Loucy (cell line): ENCODE data around the gene CS.

Experiments used
- H2AFZ ChIP-seq: fragments of 200-600 bp; sonication (generic); 2 replicates; pipeline ENCODE4 v1.6.0; 2016; ENCODE audit warnings: antibody characterized with exemption, mild to moderate bottlenecking, low read length, moderate library complexity
- H3F3A ChIP-seq: fragments of 200-600 bp; 2 replicates; pipeline ENCODE4 v1.6.0; 2016; ENCODE audit warnings: antibody characterized with exemption, low read depth, mild to moderate bottlenecking
- H3K27me3 ChIP-seq: fragments of 200-600 bp; sonication (generic); 2 replicates; pipeline ENCODE4 v1.6.1; 2014; ENCODE audit warnings: low read length, mild to moderate bottlenecking; ENCODE audit not compliant: insufficient read depth, poor library complexity, severe bottlenecking
- H3K36me3 ChIP-seq: fragments of 200-600 bp; sonication (generic); 2 replicates; pipeline ENCODE4 v1.6.1; 2016; ENCODE audit warnings: low read length; ENCODE audit not compliant: insufficient read depth
- H3K4me1 ChIP-seq: fragments of 200-600 bp; sonication (generic); 2 replicates; pipeline ENCODE4 v1.5.1; 2014; ENCODE audit warnings: low read length, mild to moderate bottlenecking; ENCODE audit not compliant: insufficient read depth, poor library complexity, severe bottlenecking
- H3K4me2 ChIP-seq: fragments of 200-600 bp; sonication (generic); 2 replicates; pipeline ENCODE4 v1.6.0; 2014; ENCODE audit warnings: antibody characterized with exemption, low read length, low read depth, mild to moderate bottlenecking; ENCODE audit not compliant: poor library complexity, severe bottlenecking
- H3K4me3 ChIP-seq: fragments of 200-600 bp; sonication (generic); 2 replicates; pipeline ENCODE4 v1.5.1; 2014; ENCODE audit warnings: low read length, mild to moderate bottlenecking, mixed read lengths; ENCODE audit not compliant: poor library complexity, severe bottlenecking
- H3K79me2 ChIP-seq: fragments of 200-600 bp; sonication (generic); 2 replicates; pipeline ENCODE4 v1.6.1; 2014; ENCODE audit warnings: low read length; ENCODE audit not compliant: insufficient read depth
- H3K9ac ChIP-seq: fragments of 200-600 bp; sonication (generic); 2 replicates; pipeline ENCODE4 v1.6.0; 2014; ENCODE audit warnings: mild to moderate bottlenecking, low read depth, low read length, moderate library complexity; ENCODE audit not compliant: poor library complexity, severe bottlenecking
- H3K9me2 ChIP-seq: fragments of 200-600 bp; sonication (generic); replicated peaks from 2 replicates; pipeline ENCODE4 v1.6.1; 2016; ENCODE audit warnings: low read depth, low read length, mixed read lengths
- H3K9me3 ChIP-seq: fragments of 200-600 bp; sonication (generic); 2 replicates; pipeline ENCODE4 v1.6.1; 2014; ENCODE audit warnings: mild to moderate bottlenecking, antibody characterized with exemption, low read length, low read depth; ENCODE audit not compliant: insufficient read depth
- H4K20me1 ChIP-seq: fragments of 200-600 bp; sonication (generic); 2 replicates; pipeline ENCODE4 v1.6.0; 2014; ENCODE audit warnings: antibody characterized with exemption, low read length, mild to moderate bottlenecking; ENCODE audit not compliant: insufficient read depth, poor library complexity, severe bottlenecking
- EZH2phosphoT487 ChIP-seq: fragments of 200-600 bp; IDR thresholded peaks from 2 replicates; pipeline ENCODE4 v1.6.1; 2018; ENCODE audit warnings: antibody characterized with exemption, mild to moderate bottlenecking, moderate library complexity, borderline replicate concordance
- TF ChIP-seq, protein P1 (sequence below): fragments of 200-600 bp; sonication (generic); conservative IDR thresholded peaks from 2 replicates; pipeline ENCODE4 v1.5.1; 2014; ENCODE audit warnings: mild to moderate bottlenecking, antibody characterized with exemption, low read length

The CS gene

DNA sequence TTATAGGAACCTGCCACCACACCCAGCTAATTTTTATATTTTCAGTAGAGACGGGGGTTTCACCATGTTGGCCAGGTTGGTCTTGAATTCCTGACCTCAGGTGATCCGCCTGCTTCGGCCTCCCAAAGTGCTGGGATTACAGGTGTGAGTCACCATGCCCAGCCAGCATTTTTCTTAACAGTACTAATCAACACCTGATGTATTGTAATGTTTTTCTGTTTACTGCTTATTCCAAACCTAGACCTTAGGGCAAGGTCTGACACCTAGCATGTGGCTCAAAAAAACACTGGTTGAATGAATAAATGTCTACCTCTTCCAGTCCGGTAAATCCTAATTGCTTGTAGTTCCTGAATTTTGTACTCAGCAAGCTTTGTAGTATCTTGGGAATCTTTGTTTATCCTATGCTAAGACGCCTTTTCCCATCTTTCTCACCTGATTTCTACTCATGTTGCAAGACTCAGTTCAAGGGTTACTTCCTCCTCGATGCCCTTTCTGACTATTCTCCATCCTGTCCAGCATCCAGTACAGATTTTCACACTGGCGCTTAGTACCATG, 30.9 kb upstream of the CS start:
- Histone ChIP-seq H3K4me1 (peaks cover 19% of the 10 kb centered on the region), H3K9me2 (no peaks in the 10 kb centered on the region), H2AFZ (no peak overlapping the region), H3F3A (no peaks in the 10 kb centered on the region), H3K27me3 (no peaks in the 10 kb centered on the region), H4K20me1 (no peaks in the 10 kb centered on the region), H3K9me3 (no peaks in the 10 kb centered on the region), H3K4me3 (no peak overlapping the region), H3K36me3 (no peaks in the 10 kb centered on the region), H3K4me2 (no peak overlapping the region), H3K9ac (no peak overlapping the region), H3K79me2 (peaks cover 21% of the 10 kb centered on the region)
- no peak for TF ChIP-seq EZH2phosphoT487
- TF ChIP-seq, protein P1, sequence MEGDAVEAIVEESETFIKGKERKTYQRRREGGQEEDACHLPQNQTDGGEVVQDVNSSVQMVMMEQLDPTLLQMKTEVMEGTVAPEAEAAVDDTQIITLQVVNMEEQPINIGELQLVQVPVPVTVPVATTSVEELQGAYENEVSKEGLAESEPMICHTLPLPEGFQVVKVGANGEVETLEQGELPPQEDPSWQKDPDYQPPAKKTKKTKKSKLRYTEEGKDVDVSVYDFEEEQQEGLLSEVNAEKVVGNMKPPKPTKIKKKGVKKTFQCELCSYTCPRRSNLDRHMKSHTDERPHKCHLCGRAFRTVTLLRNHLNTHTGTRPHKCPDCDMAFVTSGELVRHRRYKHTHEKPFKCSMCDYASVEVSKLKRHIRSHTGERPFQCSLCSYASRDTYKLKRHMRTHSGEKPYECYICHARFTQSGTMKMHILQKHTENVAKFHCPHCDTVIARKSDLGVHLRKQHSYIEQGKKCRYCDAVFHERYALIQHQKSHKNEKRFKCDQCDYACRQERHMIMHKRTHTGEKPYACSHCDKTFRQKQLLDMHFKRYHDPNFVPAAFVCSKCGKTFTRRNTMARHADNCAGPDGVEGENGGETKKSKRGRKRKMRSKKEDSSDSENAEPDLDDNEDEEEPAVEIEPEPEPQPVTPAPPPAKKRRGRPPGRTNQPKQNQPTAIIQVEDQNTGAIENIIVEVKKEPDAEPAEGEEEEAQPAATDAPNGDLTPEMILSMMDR, result no peak

DNA sequence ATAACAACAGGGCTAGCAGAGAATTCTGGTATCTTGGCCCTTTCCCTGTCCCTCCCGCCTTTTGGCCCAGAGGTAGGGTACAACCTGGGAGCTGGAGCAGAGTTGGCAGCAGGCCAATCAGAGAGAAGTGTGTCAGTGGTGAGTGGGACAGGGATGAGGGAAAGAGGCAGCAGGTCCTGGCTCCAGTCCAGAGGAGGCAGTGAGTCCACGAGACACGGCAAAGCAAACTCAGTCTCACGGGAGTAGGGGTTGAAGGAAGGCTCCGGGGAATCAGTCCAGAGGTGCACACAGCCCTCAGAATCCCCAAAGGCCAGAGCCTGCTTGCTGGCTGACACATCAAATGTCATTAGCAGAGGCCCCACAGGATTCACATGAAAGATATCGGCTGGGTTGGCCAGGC, 26.4 kb upstream of the CS start:
- H3K9me3 ChIP-seq, result no peaks in the 10 kb centered on the region
- no peak overlapping the region for H3K4me3 ChIP-seq
- no peak overlapping the region for H2AFZ ChIP-seq
- H3K4me2 ChIP-seq, result no peak overlapping the region
- no peaks in the 10 kb centered on the region for H3F3A ChIP-seq
- H3K79me2 ChIP-seq, result no peaks in the 10 kb centered on the region
- no peaks in the 10 kb centered on the region for H3K27me3 ChIP-seq
- H3K9ac ChIP-seq, result no peak overlapping the region
- H3K36me3 ChIP-seq, result no peaks in the 10 kb centered on the region; the same call in 1 of the 2 replicates
- H4K20me1 ChIP-seq, result no peaks in the 10 kb centered on the region
- no peaks in the 10 kb centered on the region for H3K4me1 ChIP-seq
- no peaks in the 10 kb centered on the region for H3K9me2 ChIP-seq
- TF ChIP-seq, protein P1, result no peak
- TF ChIP-seq EZH2phosphoT487, result no peak

DNA sequence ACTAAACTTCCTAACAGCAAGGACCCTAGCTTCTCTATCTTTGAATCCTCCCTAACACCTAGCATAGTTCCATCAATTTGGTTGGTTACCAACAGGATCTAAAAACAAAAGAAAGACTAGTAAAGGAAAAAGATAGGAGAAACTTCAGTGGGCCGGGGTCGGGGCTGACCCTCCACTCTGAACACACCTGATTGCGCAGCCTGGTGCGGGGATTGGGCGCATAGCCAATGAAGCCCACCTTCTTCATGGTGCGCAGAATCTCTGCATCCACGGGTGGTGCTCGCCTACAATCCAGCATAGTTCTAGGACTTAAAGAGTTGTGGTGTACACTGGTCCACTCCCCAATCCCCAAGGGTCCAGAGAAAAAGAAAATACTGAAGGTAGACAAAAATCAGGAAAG, 26.0 kb upstream of the CS start:
- H3K36me3 ChIP-seq, result no peaks in the 10 kb centered on the region; the same call in 1 of the 2 replicates
- TF ChIP-seq EZH2phosphoT487, result no peak
- TF ChIP-seq, protein P1, result no peak
- no peak overlapping the region for H3K9ac ChIP-seq

More for the DNA sequence above, 26.0 kb upstream of the CS start:
- no peaks in the 10 kb centered on the region for H3K9me3 ChIP-seq
- H3K4me1 ChIP-seq, result no peaks in the 10 kb centered on the region
- H4K20me1 ChIP-seq, result no peaks in the 10 kb centered on the region
- H3K9me2 ChIP-seq, result no peaks in the 10 kb centered on the region
- H3K4me3 ChIP-seq, result no peak overlapping the region
- no peaks in the 10 kb centered on the region for H3K79me2 ChIP-seq
- no peak overlapping the region for H3K4me2 ChIP-seq
- no peaks in the 10 kb centered on the region for H3K27me3 ChIP-seq
- no peak overlapping the region for H2AFZ ChIP-seq
- no peaks in the 10 kb centered on the region for H3F3A ChIP-seq
